Femur (tissue), 1 donor: ENCODE measurements around the gene POC1B.

ENCODE experiments used
- DNase-seq: peaks from one replicate; pipeline ENCODE4 v3.0.0-alpha.2; 2017

POC1B gene

GRCh38 chr12:89493670-89494302 lies 32.1 kb downstream of the POC1B start:
- DNase-seq = no peak

DNA sequence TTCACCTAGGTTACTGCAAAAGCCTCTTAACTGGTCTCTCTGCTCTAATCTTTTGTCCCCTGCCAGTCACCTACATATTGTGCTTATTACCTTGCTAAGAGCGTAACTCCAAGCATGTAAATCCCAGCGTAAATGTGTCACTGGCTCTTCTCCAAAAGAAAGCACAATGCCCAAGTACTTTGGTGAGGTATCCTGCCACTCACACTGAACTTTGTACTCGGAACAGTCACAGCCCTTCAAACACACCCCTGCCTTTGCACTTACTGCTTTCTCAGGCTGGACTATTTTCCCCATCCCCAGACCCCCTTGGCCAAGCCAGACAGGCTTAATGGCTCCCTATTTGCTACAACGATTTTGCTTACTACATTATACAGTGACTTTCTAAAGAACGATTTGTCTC lies 33.0 kb downstream of the POC1B start:
- no peak for DNase-seq

- no peak for DNase-seq
Measured at GRCh38 chr12:89490922-89491321, 34.9 kb downstream of the POC1B start.

DNA sequence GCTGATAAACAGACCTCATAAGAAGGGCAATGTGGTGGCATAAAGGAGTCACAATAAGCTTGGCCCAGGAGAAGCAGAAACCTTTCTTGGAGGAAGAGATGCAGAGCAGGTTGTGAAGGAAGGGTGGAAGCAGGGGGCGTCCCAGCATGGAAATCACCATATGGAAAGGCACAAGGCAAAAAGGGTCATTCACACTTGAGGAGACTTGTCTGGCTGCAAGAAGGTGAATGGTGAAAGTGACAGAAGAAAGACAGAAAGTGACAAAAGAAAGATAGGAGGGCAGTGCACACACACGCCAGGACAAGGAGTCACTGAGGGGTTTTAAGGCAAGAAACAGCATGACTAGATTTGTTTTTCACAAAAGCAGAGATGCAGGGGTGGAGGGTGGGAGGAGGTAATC lies 39.6 kb downstream of the POC1B start:
- no peak for DNase-seq

- no peak for DNase-seq
Measured at GRCh38 chr12:89484470-89484869, 41.4 kb downstream of the POC1B start.

GRCh38 chr12:89481213-89481914 lies 44.5 kb downstream of the POC1B start:
- DNase-seq = no peak

- no peak for DNase-seq
Measured at GRCh38 chr12:89479982-89480381, 45.9 kb downstream of the POC1B start.

DNA sequence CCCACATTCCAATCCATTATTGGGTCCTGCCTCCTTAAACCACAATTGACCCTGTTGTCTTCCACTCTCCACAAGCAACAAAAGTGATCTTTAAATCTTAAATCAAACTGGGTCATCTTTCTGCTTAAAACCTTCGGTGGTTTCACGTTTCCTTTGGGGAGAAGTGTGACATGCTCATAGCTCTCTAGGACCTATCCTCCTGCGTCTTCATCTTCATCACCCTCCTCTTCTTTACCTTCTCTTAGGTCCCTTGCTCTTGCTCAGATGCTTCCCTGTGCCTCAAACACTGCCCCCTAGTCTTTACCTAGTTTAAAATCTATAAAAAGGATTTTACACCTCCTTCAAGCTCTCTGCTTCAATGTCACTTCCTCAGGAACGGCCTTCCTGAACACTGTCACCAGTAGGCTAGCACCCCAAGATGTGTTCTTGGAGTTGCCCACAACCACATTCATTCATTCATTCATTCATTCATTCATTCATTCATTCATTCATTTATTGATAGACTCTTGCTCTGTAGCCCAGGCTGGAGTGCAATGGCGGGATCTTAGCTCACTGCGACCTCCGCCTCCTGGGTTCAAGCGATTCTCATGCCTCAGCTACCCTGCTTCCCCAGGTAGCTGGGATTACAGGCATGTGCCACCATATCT lies 48.1 kb downstream of the POC1B start:
- DNase-seq = no peak

GRCh38 chr12:89476904-89477595 lies 48.8 kb downstream of the POC1B start:
- no peak for DNase-seq

- DNase-seq = no peak
Measured at GRCh38 chr12:89476232-89476631, 49.6 kb downstream of the POC1B start.

- DNase-seq = no peak
Measured at GRCh38 chr12:89475203-89475990, 50.5 kb downstream of the POC1B start.

GRCh38 chr12:89474615-89475014 lies 51.2 kb downstream of the POC1B start:
- DNase-seq = no peak

DNA sequence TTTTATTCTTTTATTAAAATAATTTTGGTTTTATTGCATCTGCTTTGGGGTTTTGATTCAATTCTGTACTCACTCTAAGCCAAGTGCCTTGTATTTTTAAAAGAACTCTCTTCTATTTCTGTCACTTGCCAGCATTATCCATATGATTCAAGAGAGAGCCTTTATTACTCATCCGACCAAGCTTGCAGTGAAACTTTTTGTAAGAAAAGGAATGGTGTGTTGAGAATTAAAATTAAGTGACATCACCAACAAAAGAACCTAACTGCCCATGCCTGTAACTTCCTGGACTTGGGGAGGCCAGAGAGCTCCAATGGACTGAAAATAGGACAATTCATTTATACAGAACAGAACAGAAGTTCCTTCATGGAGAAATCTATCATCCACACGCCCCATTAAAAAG lies 53.3 kb downstream of the POC1B start:
- DNase-seq = no peak

DNA sequence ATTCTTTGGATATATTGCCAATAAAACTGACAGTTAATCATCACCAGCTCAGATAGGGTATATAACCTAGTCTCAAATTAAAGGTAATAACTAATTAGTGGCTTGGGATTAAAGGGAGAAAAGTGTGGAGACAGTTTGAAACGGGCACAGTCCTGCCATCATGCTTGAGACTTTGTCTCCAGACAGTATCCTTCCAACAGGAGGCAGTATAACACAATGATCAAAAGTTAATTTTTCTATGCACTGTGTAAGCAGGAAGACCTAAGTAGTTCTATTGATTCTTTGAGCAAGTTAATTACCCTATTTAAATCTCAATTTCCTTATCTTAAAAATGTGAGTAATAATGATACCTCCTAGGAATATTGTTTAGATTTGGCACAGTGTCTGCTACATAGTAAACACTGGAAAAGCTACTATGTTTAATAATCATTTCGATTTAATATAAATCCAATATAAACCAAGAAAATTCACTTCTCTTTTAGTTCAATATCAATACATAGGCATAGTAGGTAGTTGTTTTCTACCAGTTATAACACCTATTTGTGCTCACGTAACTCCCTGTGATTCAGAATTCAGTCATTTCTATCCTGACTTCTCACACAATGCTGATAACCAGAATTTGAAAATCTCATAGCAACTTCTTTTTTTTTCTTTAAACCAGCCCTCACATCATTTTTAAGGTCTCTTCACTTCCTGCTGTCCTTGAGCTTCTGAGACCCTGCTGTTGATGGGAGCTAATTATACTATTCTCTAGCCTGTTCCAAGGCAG lies 54.9 kb downstream of the POC1B start:
- DNase-seq = no peak

- no peak for DNase-seq
Measured at GRCh38 chr12:89469361-89469760, 56.5 kb downstream of the POC1B start.

DNA sequence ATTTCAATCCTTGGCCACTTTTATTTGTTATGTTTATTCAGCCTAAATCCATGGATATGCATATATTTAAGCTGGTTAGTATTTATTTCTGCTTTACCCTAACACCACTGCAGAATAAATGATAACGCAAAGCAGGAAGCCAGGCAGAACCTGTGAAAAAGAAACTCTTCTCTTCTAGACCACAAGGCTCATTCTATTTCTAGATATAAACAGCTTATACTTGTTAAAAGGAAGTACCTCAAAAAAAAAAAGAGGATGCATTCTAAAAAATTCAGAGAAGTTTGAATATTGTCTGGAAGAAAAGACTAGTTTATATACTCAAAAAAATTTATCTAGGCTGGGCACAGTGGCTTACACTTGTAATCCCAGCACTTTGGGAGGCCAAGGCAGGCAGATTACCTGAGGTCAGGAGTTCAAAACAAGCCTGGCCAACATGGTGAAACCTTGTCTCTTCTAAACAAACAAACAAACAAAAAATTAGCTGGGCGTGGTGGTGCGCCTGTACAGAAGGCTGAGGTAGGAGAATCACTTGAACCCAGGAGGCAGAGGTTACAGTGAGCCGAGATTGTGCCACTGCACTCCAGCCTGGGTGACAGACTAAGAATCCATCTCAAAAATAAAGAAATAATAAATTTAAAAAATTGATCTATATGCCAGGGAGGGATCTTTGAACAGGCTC lies 57.1 kb downstream of the POC1B start:
- no peak for DNase-seq

- DNase-seq = no peak
Measured at GRCh38 chr12:89468017-89468416, 57.8 kb downstream of the POC1B start.

GRCh38 chr12:89464974-89465592 lies 60.8 kb downstream of the POC1B start:
- DNase-seq = no peak

GRCh38 chr12:89461649-89462612 lies 63.9 kb downstream of the POC1B start:
- DNase-seq = no peak

- DNase-seq = no peak
Measured at GRCh38 chr12:89461190-89461589, 64.7 kb downstream of the POC1B start.
